ENCODE results near the gene EWSR1. TPM values are rescaled to one million over a fixed set of nuclear protein-coding genes. Genes with fewer than 3 reads are reported as not detected.

The EWSR1 gene
- polyA plus RNA-seq, 3 donors from 2014 or later: 135 to 218 (median 214) TPM

- Mint-ChIP-seq H3K27me3 (ENCODE audit: low read depth in 3 of 3) (peaks cover 0 to 2% (median 0%) of the 10 kb centered on the region in 3 donors), H3K9me3 (no peaks in the 10 kb centered on the region), H3K4me1 (no peaks in the 10 kb centered on the region), H3K36me3 (no peaks in the 10 kb centered on the region), H3K4me3 (no peak overlapping the region), H3K27ac (no peak overlapping the region)
- DNase-seq: no peak
Measured at GRCh38 chr22:29257751-29258181, 10.3 kb upstream of the EWSR1 start.

GRCh38 chr22:29258407-29259252, 9.4 kb upstream of the EWSR1 start:
- Mint-ChIP-seq H3K27ac (no peak overlapping the region), H3K4me1 (no peaks in the 10 kb centered on the region), H3K4me3 (no peak overlapping the region), H3K36me3 (no peaks in the 10 kb centered on the region), H3K9me3 (no peaks in the 10 kb centered on the region), H3K27me3 (ENCODE audit: low read depth in 3 of 3) (no peaks in the 10 kb centered on the region)
- no peak for DNase-seq

DNA sequence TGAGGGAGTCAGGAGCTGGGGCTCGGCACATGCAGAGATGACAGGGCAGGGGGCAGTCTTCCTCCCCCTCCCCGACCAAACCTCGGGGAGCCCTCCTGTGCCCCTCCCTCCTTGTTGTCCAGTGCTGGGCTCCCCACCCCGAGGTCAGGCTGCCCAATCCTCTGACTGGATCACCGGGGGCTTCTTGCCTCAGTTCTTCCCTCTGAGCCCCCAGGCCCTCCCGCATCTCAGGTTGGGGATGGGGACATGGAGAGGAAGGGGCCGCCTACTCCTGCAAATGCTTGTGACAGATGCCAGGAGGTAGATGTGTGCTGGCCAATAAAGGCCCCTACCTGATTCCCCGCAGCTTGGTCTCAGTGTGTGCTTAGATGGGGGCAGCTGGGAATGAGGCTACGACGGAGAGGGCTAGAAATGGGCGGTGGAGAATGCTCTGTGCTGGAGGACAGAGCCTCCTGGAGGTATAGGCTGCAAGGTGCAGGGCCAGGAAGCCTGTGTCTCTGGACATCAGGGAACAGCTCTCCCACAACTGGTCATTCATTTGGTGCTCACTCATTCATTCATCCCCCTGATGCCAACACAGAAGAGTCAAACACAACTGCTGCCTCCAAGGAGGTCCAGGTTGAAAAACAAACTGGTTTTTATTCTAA, 8.7 kb upstream of the EWSR1 start:
- DNase-seq: no peak
- no peaks in the 10 kb centered on the region for H3K9me3 Mint-ChIP-seq
- H3K27me3 Mint-ChIP-seq (ENCODE audit: low read depth in 3 of 3): no peaks in the 10 kb centered on the region
- no peaks in the 10 kb centered on the region for H3K4me1 Mint-ChIP-seq
- H3K4me3 Mint-ChIP-seq: no peak overlapping the region
- no peak overlapping the region for H3K27ac Mint-ChIP-seq
- H3K36me3 Mint-ChIP-seq: no peaks in the 10 kb centered on the region

- no peak for DNase-seq
- H3K9me3 Mint-ChIP-seq: no peaks in the 10 kb centered on the region
- no peaks in the 10 kb centered on the region for H3K4me1 Mint-ChIP-seq
- no peaks in the 10 kb centered on the region for H3K36me3 Mint-ChIP-seq
- H3K4me3 Mint-ChIP-seq: no peak overlapping the region
- H3K27me3 Mint-ChIP-seq (ENCODE audit: low read depth in 3 of 3): no peaks in the 10 kb centered on the region
- H3K27ac Mint-ChIP-seq: no peak overlapping the region
Measured at GRCh38 chr22:29260031-29260560, 8.0 kb upstream of the EWSR1 start.

GRCh38 chr22:29260601-29261315, 7.3 kb upstream of the EWSR1 start:
- Mint-ChIP-seq H3K27ac (no peak overlapping the region), H3K4me3 (no peak overlapping the region), H3K4me1 (no peaks in the 10 kb centered on the region), H3K9me3 (no peaks in the 10 kb centered on the region), H3K27me3 (ENCODE audit: low read depth in 3 of 3) (no peaks in the 10 kb centered on the region), H3K36me3 (no peaks in the 10 kb centered on the region)
- no peak for DNase-seq

DNA sequence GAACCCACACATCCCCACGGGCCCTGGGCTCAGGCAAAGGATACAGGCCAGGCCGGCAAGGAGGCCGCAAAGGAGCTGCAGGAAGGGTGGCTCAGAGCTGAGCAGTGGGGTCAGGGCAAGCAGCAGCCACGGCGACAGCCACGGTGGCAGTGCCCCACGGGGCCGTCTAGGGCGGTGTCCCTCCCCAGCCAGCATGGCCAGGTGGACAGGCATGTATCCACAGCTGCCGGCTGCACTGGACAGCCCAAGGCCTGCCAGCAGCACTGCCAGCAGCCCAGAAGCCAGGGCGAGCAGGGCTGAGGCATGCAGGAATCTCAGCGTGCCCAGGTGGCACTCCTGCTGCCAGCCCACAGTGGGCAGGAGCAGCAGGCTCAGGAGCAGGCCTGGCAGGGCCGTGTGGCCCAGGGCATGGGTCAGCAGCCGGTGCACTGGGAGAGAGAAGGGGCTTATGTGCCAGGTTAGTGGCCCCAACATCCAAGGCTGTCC, 4.2 kb upstream of the EWSR1 start:
- no peak overlapping the region for H3K27ac Mint-ChIP-seq
- H3K4me1 Mint-ChIP-seq: peaks cover 19 to 20% of the 10 kb centered on the region in 2 donors
- H3K4me3 Mint-ChIP-seq: no peak overlapping the region
- peaks cover 0 to 5% (median 0%) of the 10 kb centered on the region in 3 donors for H3K36me3 Mint-ChIP-seq
- DNase-seq: no peak
- H3K9me3 Mint-ChIP-seq: no peaks in the 10 kb centered on the region
- H3K27me3 Mint-ChIP-seq (ENCODE audit: low read depth in 3 of 3): peaks cover 6 to 8% (median 7%) of the 10 kb centered on the region in 3 donors

DNA sequence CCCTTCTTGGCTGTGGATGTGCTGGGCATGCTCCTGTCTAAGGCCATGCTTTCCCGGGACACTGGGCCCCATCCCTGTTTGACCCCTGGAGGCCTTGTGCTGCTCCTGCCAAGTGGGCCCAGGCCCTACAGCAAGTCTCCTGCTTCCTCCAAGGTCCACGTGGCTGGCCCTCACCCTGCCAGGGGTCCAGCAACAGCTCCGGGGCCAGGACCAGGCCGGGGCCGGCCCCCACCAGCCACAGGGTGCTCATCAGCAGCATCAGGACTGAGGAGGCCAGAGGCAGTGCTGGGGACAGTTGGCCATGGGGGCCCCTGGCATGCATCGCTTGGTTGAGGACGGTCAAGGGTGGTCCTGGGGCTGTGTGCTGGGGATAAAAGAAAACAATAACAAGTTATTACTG, 2.8 kb upstream of the EWSR1 start:
- peaks cover 33 to 35% of the 10 kb centered on the region in 2 donors for H3K4me1 Mint-ChIP-seq
- H3K27ac Mint-ChIP-seq: no peak overlapping the region
- peaks cover 0 to 5% (median 3%) of the 10 kb centered on the region in 3 donors for H3K36me3 Mint-ChIP-seq
- H3K4me3 Mint-ChIP-seq: no peak overlapping the region
- peaks cover 9% of the 10 kb centered on the region in 3 donors for H3K27me3 Mint-ChIP-seq (ENCODE audit: low read depth in 3 of 3)
- no peak for DNase-seq
- H3K9me3 Mint-ChIP-seq: no peaks in the 10 kb centered on the region

DNA sequence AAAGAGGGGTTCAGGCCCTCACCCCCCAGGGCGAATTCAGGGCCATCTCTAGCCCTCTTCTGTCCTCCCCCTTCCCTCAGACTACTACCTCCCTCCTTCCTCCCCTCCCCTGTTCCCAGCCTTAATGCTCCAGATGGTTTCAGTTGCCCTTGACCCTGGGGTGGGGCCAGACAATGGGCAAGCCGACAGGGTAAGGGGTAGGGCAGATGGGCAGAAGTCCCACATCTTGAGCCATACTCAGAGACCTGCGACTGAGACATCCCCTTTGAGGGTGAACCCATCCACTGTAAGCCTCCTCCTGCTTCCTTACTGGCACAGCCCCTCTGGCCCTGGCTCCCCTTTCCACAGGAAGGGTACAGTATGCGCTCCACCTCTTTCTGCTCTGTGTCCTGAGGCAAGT, 2.1 kb upstream of the EWSR1 start:
- Mint-ChIP-seq H3K9me3 (no peaks in the 10 kb centered on the region), H3K4me1 (peaks cover 40 to 41% of the 10 kb centered on the region in 2 donors), H3K27ac (no peak overlapping the region), H3K27me3 (ENCODE audit: low read depth in 3 of 3) (peaks cover 9% of the 10 kb centered on the region in 3 donors), H3K36me3 (peaks cover 0 to 7% (median 5%) of the 10 kb centered on the region in 3 donors), H3K4me3 (no peak overlapping the region)
- DNase-seq: no peak

GRCh38 chr22:29266564-29267461, 1.3 kb upstream of the EWSR1 start:
- H3K4me3 Mint-ChIP-seq: peak overlapping the region; percentile 94 to 99 (median 94)
- H3K27ac Mint-ChIP-seq: peak overlapping the region; percentile 39 to 99 (median 80)
- H3K4me1 Mint-ChIP-seq: peaks cover 49 to 50% of the 10 kb centered on the region in 2 donors
- no peak for DNase-seq
- no peaks in the 10 kb centered on the region for H3K9me3 Mint-ChIP-seq
- peaks cover 0 to 10% (median 5%) of the 10 kb centered on the region in 3 donors for H3K36me3 Mint-ChIP-seq
- H3K27me3 Mint-ChIP-seq (ENCODE audit: low read depth in 3 of 3): peaks cover 9% of the 10 kb centered on the region in 3 donors

DNA sequence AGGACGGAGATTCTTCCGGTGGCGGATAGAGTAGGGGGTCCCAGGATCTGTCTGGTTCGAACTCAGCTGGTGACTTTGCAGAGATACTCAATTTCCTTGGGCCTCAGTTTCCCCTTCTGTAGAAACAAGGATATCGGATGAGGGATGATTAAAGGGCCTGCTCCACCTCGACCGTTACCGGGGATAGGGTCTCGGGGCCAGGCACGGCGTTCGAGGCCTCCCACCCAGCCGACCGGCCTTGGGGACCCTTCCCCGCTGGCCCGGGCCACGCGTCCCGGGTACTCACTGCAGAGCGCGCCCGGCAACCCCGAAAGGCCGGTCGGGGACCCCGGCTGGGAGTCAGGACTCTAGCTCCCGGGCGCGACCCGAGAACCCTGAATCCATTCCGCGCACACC, 608 bp upstream of the EWSR1 start:
- no peaks in the 10 kb centered on the region for H3K9me3 Mint-ChIP-seq
- peak overlapping the region; percentile 39 to 99 (median 96) for H3K27ac Mint-ChIP-seq
- DNase-seq: no peak
- H3K4me3 Mint-ChIP-seq: peak overlapping the region; percentile 94 to 99 (median 94)
- peaks cover 55 to 56% of the 10 kb centered on the region in 2 donors for H3K4me1 Mint-ChIP-seq
- H3K36me3 Mint-ChIP-seq: peaks cover 0 to 14% (median 5%) of the 10 kb centered on the region in 3 donors
- peaks cover 9% of the 10 kb centered on the region in 3 donors for H3K27me3 Mint-ChIP-seq (ENCODE audit: low read depth in 3 of 3)

DNA sequence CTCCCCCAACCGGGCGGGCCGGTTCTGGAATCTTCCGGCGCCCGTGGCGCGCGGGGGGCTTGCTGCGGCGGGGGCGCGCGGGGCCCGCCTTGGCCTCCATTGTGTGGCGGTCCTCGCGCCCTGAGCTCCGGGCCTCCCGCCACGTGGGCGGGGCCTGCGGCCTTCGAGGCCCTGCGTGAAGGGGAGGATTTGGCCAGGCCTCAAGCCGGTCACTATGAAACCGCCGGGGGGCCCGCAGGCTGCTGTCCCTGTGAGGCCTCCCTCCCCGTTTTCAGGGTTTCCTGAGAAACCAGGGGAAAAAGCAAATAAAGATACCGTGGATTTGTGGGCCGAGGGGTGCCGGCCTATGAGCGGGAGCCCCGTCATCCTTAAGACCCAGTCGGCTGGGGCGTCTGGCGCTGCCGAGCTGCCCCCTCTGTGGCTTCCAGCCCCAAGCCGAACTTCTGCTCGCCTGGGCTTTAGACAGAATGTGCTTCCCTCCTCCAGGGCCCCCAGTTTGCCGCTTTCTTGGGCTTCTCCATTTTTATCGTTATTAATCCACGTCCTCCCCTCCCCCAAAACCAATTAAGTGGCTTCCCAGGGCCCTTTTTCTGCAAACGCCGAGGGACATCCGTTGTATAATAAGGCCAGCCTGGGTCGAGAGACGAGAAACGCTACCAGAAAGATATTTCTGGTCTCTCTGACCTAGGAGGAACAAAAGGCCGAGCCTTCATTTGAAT, 602 bp downstream of the EWSR1 start:
- peaks cover 4 to 21% (median 15%) of the 10 kb centered on the region in 3 donors for H3K36me3 Mint-ChIP-seq
- H3K27me3 Mint-ChIP-seq (ENCODE audit: low read depth in 3 of 3): peaks cover 9% of the 10 kb centered on the region in 3 donors
- peak; percentile 49 to 54 (median 54) for DNase-seq
- H3K9me3 Mint-ChIP-seq: no peaks in the 10 kb centered on the region
- H3K4me3 Mint-ChIP-seq: peak overlapping the region; percentile 94 to 99 (median 94)
- H3K4me1 Mint-ChIP-seq: peaks cover 67 to 68% of the 10 kb centered on the region in 2 donors
- peak overlapping the region; percentile 95 to 99 (median 96) for H3K27ac Mint-ChIP-seq

GRCh38 chr22:29269230-29269604, 1.1 kb downstream of the EWSR1 start:
- peaks cover 9% of the 10 kb centered on the region in 3 donors for H3K27me3 Mint-ChIP-seq (ENCODE audit: low read depth in 3 of 3)
- DNase-seq: no peak
- H3K27ac Mint-ChIP-seq: peak overlapping the region; percentile 92 to 99 (median 95)
- peak overlapping the region; percentile 94 to 99 (median 94) for H3K4me3 Mint-ChIP-seq
- no peaks in the 10 kb centered on the region for H3K9me3 Mint-ChIP-seq
- H3K36me3 Mint-ChIP-seq: peaks cover 4 to 27% (median 16%) of the 10 kb centered on the region in 3 donors
- H3K4me1 Mint-ChIP-seq: peaks cover 73 to 74% of the 10 kb centered on the region in 2 donors
